GM12892 (cell line): ENCODE data around the gene INPP4B.

Experiments
- POLR2A ChIP-seq: IDR thresholded peaks from 2 replicates; pipeline ENCODE4 v1.6.1; 2011; ENCODE audit warnings: low read depth, low read length, control low read depth
- POLR2AphosphoS5 ChIP-seq: IDR thresholded peaks from 2 replicates; pipeline ENCODE4 v1.6.1; 2011; ENCODE audit warnings: low read depth, low read length, control low read depth
- TAF1 ChIP-seq: IDR thresholded peaks from 2 replicates; pipeline ENCODE4 v1.6.1; 2011; ENCODE audit warnings: low read depth, mild to moderate bottlenecking, control low read depth, low read length, borderline replicate concordance

DNA sequence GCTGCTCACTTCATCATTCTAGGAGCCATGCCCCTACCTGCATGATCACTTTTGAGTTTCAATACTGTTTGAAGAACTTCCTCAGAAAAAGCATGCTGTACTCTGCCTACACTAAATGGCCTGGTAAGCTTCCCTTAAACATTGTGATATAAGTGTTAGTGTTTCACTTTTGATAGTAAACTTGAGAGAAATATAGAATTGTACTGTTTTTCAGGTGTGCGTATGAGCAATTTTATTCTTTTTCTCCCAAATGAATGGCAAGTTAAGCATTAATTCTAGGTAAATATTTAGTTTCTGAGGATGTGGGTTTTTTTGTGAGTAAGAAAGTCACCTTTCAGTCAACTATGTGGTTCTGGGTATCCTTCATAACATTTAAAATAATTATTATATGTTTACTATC lies 725.2 kb downstream of the INPP4B start:
- no peak for TF ChIP-seq POLR2A
- TF ChIP-seq POLR2AphosphoS5 = no peak
- TF ChIP-seq TAF1 = no peak
